GM21381 (cell line): ENCODE data around the gene GLIPR1L1.
"Not testable (repeated sequence)": the region's sequence is repeated elsewhere in the genome, so short reads cannot be mapped to it uniquely, and the experiment has no call there.

Source experiments
- ATAC-seq: cut with Tn5 transposase; IDR thresholded peaks from one replicate; pipeline ENCODE4 v1.9.1; 2021; ENCODE audit warnings: mild to moderate bottlenecking, moderate library complexity; ENCODE audit not compliant: unreplicated experiment

Gene GLIPR1L1, protein sequence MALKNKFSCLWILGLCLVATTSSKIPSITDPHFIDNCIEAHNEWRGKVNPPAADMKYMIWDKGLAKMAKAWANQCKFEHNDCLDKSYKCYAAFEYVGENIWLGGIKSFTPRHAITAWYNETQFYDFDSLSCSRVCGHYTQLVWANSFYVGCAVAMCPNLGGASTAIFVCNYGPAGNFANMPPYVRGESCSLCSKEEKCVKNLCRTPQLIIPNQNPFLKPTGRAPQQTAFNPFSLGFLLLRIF

DNA sequence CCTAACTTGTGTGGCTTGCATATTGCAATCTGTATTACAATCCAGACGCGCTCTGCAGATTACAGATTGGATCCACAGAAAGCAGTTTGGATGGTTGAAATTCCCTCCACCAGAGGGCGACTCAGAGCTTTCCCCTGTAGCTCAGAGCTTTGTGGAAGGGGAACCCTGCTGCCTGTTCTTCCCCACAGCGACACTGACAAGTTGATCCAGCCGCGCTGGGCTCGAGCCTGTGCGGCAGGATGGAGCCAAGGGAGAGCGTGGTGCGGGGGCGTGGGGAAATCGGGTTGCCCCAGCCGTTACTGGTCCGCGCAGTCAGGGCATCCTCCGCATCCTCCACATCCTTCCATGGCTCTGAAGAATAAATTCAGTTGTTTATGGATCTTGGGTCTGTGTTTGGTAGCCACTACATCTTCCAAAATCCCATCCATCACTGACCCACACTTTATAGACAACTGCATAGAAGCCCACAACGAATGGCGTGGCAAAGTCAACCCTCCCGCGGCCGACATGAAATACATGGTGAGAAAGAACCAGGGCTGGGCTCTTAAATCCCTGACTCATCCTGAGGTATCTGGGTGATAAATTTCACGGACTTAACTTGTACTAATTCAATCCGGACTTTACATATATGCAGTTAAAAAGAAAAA lies at the start of gene GLIPR1L1:
GLIPR1L1 (plus strand) TSS at position 287 of the 647 bp plus-strand sequence; CDS start at position 346, 59 bp downstream.
- ATAC-seq: peak; percentile 60

- no peak for ATAC-seq
These were observed 45.6 kb upstream of the GLIPR1L1 start for GRCh38 chr12:75288860-75289259.

GRCh38 chr12:75289753-75290152 lies 44.7 kb upstream of the GLIPR1L1 start:
- ATAC-seq: no peak

GRCh38 chr12:75291014-75291413 lies 43.5 kb upstream of the GLIPR1L1 start:
- ATAC-seq: no peak

DNA sequence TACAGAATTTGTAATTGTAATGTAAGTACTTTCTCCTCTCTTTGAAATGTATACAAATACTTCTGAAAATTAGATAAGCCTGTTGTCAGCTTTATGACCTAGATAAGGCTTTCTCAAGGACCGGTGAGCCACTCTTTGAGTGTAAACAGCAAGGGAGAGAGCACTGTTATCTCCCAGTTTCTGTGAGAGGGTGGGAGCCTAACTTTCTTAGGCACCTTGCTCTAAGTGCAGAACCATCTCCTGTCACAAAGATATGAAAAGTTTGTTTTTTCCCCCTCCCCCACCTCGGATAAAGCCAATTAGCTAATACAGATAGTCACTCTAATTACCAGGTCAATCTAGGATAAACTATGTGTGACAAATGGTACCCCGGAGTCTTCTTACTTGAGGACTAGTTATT lies 40.1 kb upstream of the GLIPR1L1 start:
- no peak for ATAC-seq

DNA sequence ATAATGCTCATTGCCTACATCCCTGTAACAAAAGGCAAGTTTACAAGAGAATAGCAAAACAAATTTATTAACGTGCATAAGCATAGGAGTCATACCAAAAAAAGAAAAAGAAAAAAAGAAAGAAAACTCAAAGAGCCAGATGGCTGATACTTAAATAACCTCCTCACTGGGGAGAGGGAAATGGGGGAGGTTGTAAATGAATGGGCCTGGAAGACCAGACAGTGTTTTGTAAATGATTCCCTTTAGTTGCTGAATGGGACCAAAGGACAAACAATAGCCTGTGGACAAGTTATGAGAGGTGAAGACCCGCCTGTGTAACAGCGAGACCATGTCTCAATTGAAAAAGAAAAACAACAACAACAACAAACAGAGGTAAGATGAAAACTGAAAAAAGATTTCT lies 39.7 kb upstream of the GLIPR1L1 start:
- no peak for ATAC-seq

DNA sequence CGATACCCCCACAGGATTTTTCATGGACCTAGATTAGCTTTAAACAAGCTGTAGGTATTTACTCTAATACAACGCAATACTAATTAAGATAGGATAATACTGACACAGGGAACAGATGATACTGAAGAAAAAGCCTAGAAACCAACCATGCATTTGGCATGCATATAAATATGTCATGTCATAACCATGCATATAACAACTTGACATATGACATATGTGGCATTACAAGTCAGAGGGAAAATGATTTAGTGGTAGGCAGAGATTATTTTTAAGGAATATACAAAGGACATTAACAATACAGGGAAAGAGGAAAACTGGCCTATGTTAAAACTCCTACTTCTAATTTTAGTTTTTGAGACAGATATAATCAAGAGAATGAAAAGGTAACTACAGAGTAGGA lies 32.2 kb upstream of the GLIPR1L1 start:
- no peak for ATAC-seq

DNA sequence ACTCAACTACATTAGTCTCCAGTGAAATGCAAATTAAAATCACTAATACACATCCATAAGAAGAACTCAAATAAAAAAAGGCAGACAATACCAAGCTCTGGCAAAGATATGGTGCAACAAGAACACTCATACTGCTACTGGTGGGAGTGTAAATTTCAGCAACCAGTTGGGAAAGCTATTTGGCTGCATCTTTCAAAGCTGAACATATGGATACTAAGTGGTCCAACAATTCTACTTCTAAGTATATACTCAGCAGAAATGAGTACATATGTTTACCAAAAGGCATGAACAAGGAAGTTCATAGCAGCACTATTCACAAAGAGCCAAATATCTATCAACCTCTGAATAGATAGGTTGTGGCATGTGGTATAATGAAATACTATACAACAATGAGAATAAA lies 31.7 kb upstream of the GLIPR1L1 start:
- no peak for ATAC-seq

GRCh38 chr12:75305412-75306332 lies 28.8 kb upstream of the GLIPR1L1 start:
- ATAC-seq: no peak

DNA sequence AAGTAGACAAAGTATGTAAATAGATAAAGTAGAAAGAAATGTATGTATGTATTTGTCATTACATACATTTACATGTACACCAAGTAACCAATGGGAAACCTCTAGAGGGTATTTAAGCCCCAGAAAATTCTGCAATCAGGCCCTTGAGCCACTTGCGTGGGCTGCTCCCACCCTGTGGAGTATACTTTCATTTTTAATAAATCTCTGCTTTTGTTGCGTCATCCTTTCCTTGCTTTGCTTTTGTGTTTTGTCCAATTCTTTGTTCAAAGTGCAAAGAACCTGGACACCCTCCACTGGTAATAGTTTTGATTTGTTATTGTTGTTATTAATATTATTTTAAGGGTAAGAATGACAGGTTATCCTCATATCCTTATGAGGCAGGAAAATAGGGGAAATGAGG lies 26.2 kb upstream of the GLIPR1L1 start:
- no peak for ATAC-seq

- ATAC-seq: no peak
These were observed 23.1 kb upstream of the GLIPR1L1 start for GRCh38 chr12:75311369-75311768.

DNA sequence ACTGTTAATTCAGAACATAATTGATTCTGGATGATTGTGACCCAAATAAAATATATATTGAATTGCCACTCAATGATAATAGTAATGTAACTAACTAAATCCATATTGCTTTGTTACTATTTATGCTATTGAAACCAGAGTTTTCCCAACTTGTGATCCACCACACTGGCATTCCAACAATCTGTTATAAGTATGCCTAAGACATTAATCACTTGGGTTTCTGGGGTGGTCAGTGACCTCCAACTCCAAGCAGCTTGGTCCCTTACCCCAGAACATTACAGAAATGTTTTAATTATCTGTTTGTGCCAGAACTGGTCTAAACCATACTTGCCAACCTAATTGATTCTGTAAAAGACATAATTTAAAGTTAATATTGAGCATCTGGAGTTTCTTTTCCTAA lies 19.0 kb upstream of the GLIPR1L1 start:
- no peak for ATAC-seq

GRCh38 chr12:75317784-75318183 lies 16.7 kb upstream of the GLIPR1L1 start:
- ATAC-seq: no peak

DNA sequence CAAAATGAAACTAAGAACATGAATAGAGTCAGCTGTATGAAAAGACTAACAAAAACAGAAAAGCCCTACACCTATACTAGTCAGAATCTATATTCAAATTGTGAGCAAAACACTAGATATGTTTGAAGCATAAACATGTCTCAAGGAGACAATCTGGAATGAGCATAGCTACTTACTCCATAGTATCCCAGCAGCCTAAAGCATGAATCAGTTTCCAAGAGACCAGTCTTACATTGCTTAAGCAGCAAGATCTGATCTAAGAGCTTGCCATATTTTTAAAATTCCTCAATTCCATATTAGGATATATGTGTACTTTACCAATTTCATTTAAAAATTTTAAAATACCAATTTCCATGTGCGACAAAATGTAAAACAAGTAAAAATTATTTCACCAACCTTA lies 12.0 kb upstream of the GLIPR1L1 start:
- no peak for ATAC-seq

DNA sequence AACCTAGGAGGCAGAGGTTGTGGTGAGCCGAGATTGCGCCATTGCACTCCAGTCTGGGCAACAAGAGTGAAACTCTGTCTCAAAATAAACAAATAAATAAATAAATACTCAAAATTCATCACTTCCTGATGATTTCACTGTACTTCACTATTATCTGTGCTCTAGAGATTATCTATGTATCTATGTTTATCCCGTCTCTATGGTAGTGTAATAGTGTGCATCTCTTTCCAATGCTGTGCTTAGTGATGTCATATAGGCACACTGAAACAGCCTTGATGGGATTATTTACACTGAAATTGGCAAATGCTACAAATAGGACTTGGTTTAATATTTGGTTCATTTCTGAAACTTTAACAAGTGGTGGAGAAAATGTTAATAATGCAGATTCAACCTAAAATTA lies 10.8 kb upstream of the GLIPR1L1 start:
- ATAC-seq: no peak

DNA sequence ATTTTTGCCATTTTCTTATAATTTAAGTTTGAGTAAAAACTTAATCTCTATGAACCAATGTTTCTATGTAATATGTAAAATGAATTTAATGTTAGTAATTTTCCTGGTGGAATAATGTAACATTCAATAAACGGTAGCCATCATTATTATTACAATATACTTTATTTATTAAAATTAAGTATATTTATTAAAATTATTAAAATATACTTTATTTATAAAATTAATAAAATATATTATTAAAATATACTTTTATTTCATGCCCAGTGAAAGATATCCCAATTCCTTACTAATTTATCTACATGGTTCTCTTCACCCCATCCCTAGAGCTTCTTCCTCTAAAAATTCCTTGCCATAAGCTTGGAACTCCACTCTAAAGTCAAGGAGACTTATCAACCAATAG lies 6.8 kb upstream of the GLIPR1L1 start:
- ATAC-seq: no peak

GRCh38 chr12:75329918-75330826 lies 4.3 kb upstream of the GLIPR1L1 start, which contains the start of gene CAPS2:
Gene CAPS2 (minus strand): TSS chr12:75330324. CDS start chr12:75326498, 3,826 bp downstream.
- ATAC-seq: peak; percentile 80

DNA sequence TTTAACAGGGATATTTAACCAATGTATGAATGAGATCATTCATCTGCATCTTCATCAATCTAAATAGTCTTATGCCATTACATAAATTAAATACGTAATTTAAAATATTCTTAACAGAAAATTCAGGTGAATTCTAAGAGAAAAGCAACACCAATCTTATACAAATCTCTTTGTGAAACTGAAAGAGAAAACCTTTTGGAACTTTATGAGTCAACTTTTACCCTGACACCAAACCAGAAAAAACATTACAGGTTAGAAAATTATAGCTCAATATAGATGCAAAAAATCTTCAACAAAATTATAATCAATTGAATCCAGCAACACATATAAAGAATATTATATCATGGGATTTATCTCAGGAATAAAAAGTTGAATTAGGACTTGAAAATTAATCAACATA lies 3.4 kb downstream of the GLIPR1L1 start:
- peak; percentile 50 for ATAC-seq

DNA sequence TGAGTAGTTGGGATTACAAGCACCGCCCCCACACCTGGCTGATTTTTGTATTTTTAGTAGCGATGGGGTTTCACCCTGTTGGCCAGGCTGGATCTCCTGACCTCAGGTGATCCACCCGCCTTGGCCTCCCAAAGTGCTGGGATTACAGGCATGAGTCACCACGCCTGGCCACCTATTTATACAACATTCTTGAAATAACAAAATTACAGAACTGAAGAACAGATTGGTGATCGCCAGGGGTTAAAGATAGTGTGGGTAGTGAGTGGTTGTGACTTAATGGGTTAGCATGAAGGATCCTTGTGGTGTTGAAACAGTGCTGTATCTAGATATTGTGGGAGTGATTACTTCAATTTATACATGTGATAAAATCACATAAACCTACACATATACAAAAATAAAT lies 7.4 kb downstream of the GLIPR1L1 start:
- no peak for ATAC-seq

DNA sequence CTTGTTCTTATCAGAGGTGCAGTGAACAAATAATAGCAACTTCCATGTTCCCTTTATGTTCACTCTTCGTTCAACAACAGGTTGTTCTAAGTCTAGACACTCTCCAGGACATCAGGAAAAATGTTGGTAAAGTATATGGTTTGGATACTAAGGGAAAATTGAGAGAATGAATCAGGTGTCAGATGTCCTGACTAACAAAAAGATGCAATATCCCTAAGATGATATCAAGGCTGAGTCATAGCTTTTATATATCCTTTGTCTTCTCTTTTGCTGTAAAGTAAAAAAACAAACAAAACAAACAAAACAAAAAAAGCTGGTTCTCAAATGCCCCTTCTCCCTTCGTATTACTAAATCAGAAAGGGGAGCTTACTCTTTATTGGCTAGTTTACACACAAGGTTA lies 11.1 kb downstream of the GLIPR1L1 start:
- no peak for ATAC-seq

GRCh38 chr12:75346215-75346614 lies 11.7 kb downstream of the GLIPR1L1 start:
- ATAC-seq: not testable (repeated sequence)
